Activated CD4-positive, alpha-beta T cell treated with anti-CD3 and anti-CD28 coated beads, Interleukin-2, Interleukin-4, amounts not matched to agents 100 ng/mL and 50 ng/mL, durations not matched to agents 16 hours and 8 hours (primary cell): Measurements from ENCODE around the gene TREX2.

Experiments
- DNase-seq: peaks from one replicate; pipeline ENCODE4 v3.0.0-alpha.2; 2020; ENCODE audit warnings: low spot score

TREX2 gene

DNA sequence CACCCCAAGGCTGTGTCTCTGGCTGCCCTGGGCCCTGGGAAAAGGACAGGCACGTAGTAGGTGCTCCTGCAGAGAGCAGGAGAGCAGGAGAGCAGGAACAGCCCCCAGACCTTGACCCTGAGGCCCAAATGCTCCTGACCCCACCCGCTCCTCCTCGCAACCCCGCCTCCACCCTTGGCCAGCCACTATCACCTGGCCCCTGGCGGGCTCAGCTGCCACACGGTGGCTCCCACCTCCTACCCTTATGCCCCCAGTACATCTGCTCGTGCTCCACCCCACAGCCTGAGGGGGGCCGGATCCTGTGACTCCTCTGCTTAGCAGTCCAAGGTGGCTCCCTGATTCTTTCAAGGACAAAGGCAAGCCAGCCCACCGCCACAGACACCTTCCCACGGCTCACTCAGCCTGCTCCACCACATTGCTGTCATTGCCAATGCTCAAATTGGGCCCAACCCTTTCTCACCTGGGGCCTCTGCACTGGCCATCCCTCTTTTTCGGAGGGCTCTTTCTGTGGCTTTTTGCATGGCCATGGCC lies 30.0 kb upstream of the TREX2 start:
- no peak for DNase-seq

DNA sequence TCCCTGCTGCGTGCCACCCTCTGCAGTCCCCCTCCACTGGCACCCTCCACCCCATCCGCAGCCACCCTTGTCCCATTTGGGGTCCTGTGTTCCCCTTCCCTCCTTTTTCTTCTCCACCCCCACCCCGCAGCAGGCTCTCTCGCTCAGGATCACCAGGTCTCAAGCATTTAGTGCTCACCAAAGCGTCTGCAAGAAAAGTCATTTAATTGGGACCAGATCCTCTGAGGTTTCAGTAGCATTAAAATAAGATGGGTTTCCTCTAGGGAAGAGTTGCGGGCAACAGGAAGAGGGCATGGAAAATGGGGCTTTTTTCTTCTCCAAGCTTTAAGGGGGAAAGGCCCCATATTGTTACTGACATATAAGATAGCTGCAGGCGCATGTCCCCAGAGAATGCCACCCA lies 29.4 kb upstream of the TREX2 start:
- no peak for DNase-seq

DNA sequence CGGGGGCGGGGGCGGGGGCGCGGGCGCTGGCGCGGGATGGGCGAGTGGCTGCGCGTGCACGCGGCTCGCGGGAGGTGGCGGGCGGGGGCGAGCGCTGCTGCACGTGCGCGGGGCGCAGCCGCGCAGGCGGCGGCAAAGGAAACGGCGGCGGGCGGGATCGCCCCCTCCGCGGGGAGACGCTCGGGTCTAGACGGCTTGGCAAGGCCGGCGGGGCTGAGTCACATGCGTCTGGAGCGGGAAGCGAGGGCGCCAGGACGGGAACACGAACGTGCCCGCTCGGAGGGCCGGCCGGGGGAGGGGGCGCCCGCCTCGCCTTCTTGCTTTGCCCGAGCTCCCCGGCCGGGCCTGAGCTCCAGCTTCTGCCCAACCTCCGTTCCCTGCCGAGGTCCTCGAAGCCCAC lies 28.9 kb upstream of the TREX2 start:
- DNase-seq = peak; percentile 2

DNA sequence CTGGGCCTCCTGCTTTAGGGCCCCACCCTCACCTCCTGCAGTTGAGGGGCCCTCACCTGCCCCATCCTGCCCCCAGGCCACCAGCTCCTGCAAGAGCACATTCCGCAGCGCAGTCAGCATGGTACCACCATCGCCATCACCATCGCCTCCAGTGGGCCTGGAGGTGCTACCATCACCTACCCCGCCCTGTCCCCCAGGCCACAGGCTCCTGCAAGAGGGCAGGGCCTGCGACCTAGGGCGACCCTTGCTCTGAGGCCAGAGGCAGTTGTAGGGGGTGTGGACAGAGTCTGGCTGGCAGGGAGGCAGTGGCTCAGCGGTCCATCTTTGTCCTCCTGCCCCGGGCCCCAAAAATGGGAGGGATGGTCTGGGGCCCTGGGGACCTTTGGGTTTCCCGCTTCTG lies 28.4 kb upstream of the TREX2 start:
- no peak for DNase-seq

DNA sequence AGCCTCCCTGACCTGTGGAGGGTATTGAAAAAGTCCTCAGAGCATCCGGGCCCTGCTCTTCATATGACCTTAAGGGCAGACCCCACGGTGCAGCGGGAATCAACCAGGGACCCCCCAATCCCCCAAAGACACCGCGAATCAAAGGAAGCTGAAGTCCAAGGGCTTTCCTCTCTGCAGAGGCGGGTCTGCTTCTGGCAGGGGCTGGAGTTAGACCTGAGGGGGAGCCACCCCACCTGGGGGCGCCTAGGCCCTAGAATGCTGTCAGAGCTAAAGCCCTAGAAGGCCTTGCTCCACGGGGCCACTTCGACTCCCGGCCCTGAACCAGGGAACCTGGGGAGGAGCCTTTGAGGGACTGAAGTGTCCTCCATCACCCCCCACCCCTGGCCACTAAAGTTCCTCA lies 27.3 kb upstream of the TREX2 start:
- DNase-seq = no peak

DNA sequence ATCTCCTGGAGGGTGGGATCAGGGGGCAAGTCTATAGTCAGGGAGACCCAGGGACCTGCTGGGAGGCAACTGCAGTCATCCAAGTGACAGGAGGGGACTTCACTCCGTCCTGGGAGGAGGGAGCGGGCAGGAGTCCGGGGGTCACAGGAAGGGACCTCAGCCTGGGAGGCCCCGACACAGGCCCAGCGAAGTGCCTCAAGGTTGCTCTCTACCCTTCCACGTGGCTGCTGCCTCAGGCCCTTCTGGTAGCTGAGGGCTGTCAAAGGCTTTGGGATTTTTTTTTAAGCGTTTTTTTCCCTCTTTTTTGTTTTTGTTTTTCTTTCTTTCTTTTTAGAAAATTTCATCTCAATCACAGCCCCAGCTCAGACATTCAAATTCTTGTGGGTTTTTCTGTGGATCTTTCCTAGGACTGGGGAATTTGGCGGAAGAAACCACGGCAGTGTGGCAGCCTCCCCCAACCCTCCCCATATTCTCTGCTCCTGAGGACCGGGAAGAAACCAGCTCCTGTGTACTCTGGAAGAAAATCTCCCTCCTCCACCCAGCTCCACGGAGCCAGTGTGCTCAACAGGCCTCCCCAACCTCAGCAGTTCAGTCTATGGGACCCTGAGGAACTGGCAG lies 25.9 kb upstream of the TREX2 start:
- no peak for DNase-seq

DNA sequence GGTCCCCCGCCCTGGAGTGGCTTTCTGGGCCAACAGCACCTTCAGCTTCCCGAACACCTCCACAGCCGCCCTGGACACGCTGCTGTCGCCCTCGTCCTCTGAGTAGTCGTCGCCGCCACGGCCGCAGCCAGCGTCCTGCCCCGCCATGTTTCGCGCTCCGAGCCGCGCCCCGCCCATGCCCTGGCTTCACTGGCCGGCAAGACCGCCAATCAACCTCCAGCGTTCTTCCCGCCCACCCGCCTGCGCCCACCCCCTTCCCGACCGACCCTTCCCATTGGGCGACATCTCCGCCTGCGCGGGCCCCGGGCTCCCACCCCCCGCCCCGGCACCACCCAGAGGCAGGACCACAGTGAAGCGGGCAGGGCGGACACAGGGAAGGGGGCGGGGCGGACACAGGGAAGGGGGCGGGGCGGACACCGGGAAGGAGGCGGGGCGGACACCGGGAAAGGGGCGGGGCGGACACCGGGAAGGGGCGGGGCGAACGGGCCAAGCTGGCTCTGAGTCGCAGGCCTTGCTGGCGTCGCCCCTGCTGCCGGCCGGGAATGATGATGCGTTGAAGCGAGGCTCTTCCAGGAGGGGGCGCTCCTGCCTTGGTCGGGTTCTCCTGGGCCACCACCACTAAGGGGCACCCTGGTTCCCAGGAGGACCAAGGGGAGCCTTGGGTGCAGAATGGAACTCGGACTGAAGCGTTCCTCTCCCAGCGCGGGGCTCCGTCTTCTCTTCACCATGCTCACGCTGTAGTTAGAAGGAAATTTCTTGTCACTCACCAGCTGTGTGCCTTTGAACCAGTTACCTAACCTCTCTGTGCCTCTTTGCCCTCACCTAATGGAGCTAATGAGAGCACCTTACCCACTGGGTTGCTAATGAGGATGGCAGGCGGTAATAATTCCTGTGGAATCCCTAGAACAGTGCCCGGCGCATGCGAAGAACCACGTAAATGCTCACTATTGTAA lies 24.8 kb upstream of the TREX2 start, which contains the start of gene HAUS7:
HAUS7 (minus strand) TSS at position 166 of the 953 bp plus-strand sequence; CDS start at position 147, 19 bp downstream.
- DNase-seq = peak; percentile 88

DNA sequence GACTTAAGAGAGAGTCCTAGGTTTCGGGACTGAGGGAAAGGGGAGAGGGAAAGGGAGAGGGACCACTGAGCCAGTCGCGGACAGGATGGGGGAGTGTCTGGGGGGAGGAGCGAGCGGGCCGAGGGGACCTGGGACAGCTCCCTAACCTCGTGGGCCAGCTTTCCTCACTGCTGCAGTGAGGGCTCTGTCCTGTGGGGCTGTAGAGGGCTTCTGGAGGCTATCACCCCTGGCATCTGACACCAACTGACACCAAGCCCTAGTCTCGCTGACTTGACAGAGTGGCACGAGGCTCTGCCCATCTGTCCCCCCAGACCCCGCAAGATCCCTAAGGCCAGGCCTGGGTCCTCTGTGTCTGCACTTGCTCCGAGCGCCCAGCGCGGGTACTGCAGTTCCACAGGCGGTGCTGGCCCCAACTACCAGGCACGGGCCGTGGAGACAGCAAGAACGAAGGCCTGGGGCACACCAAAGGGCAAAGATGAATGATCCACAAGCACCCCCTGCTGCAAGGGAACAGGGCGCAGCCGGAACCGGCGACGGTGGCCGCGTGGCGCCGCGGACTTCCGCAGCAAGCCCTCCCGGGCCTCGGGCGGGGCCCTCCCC lies 24.1 kb upstream of the TREX2 start:
- peak; percentile 27 for DNase-seq

DNA sequence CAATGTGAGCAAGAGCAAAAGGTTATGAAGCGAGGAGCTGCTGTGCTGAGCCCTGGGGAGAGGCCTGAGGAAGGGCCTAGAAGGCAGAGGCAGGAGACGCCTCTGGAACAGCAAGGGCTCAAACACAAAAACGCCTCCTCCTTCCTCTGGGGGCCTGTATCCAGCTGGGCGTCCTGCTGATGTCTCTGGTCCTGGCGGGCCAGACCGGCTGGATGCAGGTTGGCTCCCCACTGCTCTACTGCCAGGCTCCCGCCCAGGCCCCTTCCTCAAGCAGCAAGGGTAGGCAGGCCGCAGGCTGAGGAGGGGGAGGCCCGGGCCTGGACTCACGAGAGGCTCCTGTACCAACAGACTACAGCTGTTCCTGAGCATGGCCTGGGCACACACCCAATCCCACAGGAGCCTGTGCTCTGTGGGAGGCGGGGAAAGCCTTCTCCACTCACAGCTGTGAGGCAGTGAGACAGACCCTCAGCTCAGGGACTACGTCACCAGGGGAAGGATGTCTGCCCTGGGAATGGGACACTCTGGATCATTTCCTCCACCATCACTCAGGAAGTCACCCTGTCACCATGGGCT lies 22.2 kb upstream of the TREX2 start:
- no peak for DNase-seq

DNA sequence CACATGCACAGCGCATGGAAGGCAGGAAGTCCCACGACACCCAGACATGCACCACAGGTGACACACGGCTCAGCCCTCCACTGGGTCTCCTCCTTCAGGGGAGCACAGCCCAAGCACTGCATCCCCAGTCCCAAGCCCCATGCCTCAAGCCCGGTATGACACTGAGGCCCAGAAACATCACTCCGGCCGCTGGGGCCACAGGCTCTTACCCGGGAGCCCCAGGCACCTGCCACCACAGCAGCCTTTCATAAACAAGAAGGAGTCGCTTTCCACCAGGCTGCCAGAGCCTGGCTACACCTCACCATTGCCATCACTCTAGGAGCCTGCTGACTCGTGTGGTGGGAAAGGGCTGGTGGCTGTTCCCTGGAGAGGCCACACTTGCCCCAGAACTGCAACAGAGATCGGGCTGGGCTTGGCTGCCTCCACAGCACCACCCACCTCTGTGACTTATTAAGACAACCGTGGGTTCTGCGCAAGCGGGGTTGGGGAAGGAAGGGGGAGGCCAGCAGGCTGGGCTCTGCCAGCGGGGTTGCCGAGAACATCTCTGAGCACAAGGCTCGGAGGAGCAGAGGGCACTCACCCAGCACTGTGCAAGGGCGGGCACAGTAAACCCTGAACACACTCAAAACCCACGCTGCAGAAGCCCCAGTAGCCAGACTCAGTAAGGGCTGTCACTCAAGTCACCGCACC lies 20.0 kb upstream of the TREX2 start:
- no peak for DNase-seq

DNA sequence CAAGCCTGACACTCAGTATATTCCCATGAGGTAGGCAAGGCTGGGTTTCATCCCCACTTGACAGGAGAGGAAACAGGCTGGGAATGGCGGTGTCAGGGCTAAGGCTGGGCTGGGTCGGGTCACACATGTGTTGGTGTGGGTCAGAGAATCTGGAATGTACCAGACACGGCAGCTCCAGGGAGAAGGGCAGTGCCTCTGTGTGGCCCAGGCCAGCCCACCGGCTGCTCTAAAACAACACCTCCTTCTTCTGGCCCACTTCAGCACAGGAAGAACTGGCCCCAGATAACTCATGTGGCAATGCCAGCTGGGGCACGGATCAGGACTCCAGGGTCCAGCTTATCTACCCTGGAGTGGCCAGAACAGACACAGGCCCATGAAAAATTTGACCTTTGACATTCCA lies 18.3 kb upstream of the TREX2 start:
- DNase-seq = no peak

DNA sequence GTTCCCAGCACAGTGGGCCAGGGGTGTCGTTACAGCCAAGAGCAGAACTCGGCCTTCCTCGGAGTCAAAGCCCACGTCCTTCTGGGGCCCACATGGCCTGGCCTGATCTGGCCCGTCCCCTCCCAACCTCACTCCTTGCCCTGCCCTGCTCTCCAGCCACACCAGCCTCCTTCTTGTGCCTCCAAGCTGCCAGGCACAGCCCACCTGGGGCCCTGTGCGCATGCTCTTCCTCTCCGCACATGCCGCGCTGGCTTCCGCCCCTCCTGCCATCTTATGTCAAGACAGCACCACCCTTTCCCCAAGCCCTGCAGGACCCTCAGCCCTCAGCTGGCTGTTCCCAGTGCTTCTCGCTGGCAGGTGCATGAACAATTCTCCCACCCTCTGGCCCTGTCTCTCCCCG lies 17.7 kb upstream of the TREX2 start:
- no peak for DNase-seq

DNA sequence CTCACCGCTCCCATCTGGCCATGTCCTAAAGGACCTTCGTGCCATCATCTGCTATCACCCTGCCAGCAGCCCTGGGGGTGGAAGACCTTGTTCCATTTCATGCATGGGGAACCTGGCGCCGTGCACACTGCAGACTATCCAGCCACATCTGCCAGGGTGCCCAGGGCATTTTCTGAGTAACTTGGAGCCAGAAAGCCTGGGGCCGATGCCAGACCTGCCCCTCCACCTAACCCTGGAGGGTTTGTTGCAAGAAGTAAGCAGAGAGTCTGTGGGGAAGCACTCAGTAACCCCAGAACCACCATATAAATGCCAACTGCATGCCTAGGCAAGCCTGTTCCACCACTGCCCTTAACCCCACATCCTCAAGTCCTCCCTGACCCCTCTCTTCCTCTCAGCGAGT lies 17.2 kb upstream of the TREX2 start:
- no peak for DNase-seq

DNA sequence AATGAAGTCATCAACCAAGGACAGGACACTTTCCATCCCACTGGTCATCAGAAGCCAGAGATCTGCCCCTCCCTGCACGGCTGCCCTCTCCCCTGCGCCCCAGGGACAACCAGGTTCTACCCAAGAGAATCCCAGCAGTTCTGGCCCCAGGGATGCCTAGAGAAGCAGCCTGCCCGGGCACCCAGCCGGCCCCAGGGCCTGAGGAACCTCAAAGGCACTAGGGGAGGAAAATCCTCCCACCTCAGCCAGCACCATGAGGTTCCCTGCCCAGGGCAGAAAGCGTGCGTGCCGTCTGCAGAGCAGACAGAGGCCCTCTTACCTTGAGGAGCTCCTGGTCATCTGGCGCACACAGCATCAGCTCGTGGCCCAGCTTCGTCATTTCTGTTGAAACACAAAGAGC lies 16.4 kb upstream of the TREX2 start:
- no peak for DNase-seq

DNA sequence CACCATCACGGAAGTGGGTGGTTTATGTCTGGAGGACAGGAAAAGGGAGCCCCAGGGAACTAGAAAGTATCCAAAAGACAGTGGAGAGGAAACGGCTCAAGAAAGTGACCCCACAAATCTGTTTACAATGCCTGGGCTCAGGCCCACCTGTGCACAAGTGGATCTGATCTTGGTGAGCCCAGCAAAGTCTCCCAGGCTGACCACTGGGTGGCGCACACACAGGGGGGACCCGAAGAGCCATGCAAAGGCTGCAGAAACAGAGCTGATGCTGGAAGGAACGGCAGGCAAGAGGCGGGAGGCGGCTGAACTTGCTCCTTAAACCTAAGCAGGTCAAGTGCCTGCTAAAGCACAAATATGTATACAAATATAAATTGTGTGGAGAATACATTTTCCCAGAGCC lies 15.0 kb upstream of the TREX2 start:
- DNase-seq = peak; percentile 52

DNA sequence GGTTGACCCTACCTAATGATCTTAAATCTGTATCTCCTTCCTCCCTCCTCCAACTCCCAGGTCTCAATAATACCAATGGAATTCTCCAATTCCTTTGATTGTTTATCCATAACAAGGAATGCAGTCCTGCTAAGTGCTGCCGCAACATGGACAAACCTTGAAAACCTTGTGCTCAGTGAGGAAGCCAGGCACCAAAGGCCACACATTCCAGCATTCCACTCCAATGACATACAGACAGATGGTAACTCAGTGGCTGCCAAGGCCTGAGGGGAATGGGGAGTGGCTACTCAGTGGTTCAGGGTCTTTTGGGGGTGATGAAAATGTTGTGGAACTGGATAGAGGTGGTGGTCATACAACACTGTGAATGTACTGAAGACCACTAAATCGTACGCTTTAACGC lies 14.1 kb upstream of the TREX2 start:
- no peak for DNase-seq

DNA sequence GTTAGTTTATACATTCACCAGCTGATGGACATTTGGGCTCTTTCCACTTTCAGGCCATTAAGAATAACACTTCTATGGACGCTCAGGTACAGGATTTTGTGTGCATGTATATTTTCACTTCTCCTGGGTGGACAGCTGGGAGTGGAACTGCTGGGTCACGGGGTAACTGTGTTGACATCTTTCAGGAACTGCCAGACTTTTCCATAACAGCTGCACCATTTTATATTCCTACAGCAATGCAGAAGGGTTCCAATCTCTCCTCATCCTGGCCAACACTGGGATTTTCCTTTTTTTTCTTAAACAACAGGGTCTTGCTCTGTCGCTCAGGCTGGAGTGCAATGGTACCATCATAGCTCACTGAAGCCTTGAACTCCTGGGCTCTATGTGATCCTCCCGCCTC lies 12.6 kb upstream of the TREX2 start:
- DNase-seq = no peak

DNA sequence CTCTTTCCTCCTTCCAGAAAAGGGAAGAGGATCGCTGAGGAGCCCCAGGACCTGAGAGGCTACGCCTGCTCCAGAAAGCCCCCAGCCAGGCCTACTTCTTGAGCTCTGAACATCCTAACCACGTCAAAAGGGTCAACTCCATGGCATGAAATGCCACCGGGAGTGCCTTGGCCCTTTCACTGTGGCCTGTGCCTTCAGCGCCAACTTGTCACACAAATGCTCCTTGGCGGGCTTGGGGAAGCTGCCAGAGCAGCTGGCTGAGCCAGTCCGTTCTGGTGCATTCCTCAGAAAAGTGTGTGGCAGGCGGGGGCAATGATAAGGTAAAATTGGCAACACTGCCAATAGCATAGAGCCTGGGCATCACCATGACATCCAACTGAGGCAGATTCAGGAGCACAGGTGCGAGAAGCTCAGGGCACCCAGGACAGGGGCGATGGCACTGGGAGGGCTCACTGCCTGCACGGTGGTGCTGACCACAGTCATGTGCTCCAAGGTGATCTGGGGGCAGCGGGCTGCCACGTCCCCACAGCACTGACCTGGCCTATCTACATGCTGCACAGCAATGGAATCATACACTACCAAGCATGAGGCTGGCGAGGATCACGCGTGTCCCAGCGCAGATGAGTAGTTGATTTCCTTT lies 12.1 kb upstream of the TREX2 start:
- DNase-seq = no peak

DNA sequence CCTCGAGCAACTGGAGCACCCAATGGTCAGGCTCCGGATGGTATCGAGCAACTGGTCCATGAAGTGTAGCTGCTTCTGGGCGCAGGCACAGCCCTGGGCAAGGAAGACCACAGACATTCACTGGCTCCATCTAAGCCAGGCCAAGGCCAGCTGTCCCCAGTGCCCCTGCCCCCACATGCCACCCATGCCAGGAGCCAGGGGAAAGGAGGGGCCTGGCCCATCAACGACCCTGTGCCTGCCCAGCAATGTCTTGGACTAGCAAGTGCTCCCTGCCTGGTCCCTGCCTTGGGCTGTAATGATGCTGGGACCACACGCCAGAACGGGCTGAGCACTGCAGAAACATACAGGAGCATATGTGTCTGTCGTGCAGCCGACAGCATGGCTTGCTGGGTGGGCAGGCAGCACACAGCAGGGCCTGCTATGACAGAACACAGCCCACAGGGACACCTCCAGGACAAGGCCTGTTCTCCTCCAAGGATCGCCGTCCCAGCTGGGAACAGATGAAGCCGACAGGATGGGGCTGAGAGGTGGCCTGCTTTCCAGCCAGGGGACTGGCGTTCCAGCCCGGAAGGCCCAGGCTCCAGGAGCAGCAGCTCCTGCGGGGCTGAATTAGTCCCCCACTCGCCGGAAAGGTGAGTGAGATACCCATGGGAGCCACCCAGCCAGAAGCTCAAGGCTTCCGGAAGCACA lies 11.4 kb upstream of the TREX2 start:
- no peak for DNase-seq

DNA sequence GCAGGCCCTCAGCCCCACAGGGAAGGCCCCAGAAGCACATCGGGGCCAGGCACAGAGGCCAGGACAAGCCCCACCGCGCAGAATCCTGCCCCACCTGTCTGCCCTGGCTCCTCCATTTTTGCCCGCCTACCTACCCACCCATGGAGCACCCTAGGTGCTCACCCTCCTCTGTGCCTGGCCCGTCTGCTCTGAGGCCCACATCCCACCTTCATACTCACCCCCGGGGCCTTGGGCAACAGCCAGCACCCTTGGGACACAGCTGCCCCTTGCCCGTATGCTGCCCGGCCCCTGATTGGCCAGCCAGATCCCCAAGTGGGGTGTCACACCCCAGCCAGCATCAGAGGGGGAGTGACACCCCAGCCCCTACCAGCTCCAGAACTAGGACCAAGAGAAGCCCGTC lies 10.8 kb upstream of the TREX2 start:
- no peak for DNase-seq

DNA sequence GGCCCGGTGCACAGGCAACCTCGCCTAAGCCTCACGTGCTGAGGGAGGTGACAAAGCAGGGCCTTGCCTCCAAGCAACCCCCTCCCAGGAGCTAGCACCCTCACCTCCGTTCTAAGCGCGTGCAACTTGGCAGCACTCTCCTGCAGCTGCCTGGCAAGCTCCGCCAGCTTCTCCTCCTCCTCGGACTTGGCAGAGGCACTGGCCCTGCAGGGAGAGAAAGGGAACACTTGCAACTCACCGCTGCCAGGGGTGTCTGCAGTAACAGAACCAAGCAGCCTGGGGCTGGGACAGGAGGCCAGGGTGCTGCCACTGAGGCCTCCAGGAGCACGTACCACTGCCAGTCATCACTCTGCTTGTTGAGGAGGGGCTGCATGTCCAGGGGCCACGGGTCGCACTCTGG lies 10.3 kb upstream of the TREX2 start:
- no peak for DNase-seq
